NCI-H524 (cell line): Measurements from ENCODE around the gene USF2.
A peak's percentile ranks its signal among the peaks of the same experiment; 100 is the strongest.

Source experiments
- DNase-seq, 2 experiments: peaks; one replicate each; lab custom pipeline; 2025; lab: John Stamatoyannopoulos, UW

USF2 gene

GRCh38 chr19:35265126-35265899, 3.4 kb upstream of the USF2 start:
- no peak for DNase-seq

- DNase-seq = no peak
These were observed 2.8 kb upstream of the USF2 start for GRCh38 chr19:35265900-35266519.

DNA sequence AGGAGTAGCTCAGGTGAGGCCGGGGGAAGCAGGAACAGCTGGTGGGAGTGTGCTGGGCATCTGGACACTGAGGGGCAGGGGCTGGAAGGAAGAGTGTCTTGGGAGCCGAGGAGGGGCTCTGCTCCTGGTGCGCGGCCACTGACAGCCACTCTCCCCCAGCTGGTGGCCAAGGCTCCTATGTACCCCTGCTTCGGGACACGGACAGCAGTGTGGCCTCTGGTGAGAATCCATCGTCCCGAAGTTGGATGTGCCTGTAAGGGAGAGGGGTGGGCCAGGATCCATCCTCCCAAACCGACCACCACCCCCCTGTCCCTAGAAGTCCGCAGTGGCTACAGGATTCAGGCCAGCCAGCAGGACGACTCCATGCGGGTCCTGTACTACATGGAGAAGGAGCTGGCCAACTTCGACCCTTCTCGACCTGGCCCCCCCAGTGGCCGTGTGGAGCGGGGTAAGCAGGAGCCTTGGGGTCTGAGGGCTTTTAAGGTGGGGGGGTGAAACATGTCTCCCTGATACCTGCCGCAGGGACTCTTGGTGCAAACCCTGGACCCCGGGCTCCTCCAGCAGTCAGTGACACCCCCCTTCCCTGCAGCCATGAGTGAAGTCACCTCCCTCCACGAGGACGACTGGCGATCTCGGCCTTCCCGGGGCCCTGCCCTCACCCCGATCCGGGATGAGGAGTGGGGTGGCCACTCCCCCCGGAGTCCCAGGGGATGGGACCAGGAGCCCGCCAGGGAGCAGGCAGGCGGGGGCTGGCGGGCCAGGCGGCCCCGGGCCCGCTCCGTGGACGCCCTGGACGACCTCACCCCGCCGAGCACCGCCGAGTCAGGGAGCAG, 2.0 kb upstream of the USF2 start:
- DNase-seq = peak in 1 of 2 experiments; percentile 28

DNA sequence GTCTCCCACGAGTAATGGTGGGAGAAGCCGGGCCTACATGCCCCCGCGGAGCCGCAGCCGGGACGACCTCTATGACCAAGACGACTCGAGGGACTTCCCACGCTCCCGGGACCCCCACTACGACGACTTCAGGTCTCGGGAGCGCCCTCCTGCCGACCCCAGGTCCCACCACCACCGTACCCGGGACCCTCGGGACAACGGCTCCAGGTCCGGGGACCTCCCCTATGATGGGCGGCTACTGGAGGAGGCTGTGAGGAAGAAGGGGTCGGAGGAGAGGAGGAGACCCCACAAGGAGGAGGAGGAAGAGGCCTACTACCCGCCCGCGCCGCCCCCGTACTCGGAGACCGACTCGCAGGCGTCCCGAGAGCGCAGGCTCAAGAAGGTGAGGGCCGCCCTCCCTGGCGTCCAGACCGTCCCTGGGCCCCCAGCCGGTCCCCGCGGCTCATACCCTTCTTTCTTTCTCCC, 1.4 kb upstream of the USF2 start:
- DNase-seq = peak in 1 of 2 experiments; percentile 42

- DNase-seq = peak in 1 of 2 experiments; percentile 73
These were observed 785 bp upstream of the USF2 start for GRCh38 chr19:35267818-35268535.

DNA sequence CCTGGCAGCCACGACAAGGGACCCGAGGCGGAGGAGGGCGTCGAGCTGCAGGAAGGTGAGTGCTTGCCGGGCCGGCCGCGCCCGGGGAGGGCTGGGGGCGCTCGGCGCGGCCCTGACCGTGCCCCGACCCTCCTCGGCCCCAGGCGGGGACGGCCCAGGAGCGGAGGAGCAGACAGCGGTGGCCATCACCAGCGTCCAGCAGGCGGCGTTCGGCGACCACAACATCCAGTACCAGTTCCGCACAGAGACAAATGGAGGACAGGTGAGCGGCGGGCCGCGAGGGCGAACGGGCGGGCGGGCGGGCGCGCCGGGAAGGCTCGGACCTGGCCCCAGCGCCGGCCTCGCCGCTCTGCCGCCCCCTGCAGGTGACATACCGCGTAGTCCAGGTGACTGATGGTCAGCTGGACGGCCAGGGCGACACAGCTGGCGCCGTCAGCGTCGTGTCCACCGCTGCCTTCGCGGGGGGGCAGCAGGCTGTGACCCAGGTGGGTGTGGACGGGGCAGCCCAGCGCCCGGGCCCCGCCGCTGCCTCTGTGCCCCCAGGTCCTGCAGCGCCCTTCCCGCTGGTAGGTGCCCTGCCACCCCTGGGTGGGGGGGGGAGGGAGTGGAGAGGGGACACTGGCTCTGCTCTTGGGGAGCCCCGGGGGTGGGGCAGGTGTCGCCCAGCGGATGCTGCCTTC, 816 bp downstream of the USF2 start:
- DNase-seq = peak; percentile 70 to 80

DNA sequence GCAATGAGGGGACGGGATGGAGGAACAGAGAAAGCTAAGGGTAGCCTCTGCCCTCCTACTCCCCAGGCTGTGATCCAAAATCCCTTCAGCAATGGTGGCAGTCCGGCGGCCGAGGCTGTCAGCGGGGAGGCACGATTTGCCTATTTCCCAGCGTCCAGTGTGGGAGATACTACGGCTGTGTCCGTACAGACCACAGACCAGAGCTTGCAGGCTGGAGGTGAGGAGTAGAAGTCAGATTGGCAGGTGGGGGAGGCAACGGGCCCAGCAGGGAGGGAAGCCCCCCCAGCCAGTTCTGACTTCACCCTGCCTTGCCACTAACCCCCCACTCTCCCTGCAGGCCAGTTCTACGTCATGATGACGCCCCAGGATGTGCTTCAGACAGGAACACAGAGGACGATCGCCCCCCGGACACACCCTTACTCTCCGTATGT, 1.6 kb downstream of the USF2 start:
- no peak for DNase-seq

GRCh38 chr19:35271546-35271945, 2.8 kb downstream of the USF2 start:
- no peak for DNase-seq

DNA sequence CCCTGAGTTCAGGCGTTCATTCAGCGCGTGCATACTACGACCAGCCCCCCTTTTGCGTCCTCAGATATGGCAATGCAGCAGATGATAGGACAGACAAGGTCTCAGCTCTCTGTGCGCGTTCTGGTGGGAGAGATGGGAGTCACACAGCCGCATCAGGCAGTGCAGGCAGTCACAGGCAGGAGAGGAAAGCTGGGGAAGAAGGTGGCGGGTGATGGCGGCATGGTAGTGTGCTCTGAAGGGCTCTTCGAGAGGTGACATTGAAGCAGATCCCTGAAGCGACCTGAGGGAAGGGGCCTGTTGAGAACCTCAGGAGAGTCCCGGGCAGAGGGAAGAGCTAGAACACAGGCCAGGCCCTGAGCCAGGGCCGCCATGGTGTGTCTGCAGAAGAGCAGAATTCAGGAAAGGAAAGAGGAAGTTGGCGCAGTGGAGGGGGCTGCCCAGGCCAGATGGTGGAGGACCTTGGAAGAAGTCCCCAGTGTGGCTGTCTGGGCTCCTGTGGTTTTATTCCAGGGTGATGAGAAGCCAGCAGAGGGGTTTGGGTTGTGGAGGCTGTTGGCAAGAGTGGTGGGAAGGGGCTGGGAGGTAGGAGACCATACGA, 3.5 kb downstream of the USF2 start:
- DNase-seq = no peak

DNA sequence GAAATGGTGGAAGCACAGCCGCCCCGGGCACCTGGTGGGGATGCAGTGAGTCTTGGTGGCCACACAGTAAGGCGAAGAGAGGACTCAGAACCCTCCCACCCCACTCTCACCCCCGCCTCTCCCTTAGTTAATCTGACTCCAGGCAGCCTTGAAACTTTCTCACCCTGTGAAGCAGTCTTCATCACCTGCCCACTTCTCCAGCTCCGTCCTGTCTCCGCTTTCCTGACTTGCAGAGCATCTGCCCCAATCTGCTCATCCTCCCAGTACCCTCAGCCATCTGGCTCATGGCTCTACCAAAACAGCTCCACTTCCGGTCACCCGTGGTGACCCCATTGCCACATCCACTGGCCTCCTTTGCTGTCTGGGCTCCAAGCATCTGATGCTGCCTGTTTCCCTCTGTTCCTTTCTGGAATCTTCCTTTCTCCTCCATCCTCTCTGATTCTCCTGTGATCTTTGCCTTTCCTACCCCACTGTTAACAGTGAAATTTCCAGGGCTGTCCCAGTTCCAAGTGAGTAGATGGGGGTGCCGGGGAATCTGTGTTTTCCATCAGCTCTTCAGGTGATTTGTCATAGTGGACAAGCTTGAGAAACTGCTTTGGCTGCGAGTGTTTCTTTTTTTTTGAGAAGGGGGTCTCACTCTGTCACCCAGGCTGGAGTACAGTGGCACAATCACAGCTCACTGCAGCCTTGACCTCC, 4.3 kb downstream of the USF2 start:
- DNase-seq = no peak

- DNase-seq = no peak
These were observed 5.0 kb downstream of the USF2 start for GRCh38 chr19:35273686-35274259.

DNA sequence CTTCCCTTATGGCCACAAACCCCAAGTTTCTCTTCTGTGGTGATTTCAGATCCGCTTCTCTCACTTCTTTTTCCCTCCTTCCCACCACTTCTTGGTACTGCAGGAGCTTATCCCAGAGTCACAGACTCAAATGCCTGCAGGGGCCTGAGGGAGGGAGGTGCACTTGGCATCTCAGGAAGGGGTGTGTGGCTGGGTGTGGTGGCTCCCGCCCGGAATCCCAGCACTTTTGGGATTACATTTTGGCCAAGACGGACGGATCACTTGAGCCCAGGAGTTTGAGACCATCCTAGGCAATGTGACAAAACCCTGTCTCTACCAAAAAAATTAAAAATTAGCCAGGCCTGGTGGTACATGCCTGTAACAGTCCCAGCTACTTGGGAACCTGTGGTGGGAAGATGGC, 5.6 kb downstream of the USF2 start:
- no peak for DNase-seq

DNA sequence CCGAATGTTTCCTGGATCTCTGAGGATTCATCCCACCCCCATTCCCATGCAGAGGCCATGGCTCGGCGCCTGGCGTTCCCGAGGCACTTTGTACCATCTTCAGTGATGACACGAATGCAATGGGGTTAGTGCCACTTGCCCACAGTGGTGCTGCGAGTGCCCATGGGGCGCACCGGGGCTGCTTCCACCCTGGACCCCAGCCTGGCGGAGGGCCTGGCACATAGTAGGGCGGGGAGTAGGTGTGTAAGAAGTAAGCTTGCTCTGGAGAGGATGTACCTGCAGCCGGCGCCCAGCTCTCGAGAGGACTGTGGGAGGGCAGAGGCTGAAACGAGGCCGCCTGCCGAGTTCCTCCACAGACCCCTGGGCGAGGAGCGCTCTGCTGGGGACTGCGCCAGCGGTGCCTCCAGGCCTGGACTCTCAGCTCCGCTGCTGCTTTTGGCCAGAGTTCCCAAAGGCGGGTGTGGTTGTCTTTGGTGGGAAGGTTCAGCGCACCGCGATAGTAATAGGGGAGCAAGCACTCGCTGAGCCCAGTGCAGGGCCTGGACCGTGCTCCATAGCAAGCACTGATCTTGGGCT, 8.0 kb downstream of the USF2 start:
- DNase-seq = no peak

DNA sequence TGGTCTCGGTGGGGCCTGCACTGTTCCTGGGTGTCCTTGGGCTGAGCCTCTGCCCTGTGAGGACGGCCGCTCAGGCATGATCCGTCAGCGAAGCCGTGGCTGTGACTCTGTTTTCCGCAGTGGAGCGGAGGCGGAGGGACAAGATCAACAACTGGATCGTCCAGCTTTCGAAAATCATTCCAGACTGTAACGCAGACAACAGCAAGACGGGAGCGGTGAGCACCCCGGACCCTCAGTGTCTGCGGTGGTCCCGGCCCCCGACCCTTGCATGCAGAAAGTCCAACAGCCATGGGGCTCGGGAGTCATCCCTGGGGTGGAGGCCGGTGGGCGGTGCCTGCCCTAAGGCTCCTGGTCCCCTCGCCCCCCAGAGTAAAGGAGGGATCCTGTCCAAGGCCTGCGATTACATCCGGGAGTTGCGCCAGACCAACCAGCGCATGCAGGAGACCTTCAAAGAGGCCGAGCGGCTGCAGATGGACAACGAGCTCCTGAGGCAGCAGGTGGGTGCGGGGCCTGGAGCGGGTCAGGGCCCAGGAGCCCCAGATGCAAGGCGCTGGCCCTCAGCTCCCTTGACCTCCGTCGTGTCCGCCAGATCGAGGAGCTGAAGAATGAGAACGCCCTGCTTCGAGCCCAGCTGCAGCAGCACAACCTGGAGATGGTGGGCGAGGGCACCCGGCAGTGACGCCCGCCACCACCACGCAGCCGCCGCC, 10.0 kb downstream of the USF2 start:
- DNase-seq = no peak

DNA sequence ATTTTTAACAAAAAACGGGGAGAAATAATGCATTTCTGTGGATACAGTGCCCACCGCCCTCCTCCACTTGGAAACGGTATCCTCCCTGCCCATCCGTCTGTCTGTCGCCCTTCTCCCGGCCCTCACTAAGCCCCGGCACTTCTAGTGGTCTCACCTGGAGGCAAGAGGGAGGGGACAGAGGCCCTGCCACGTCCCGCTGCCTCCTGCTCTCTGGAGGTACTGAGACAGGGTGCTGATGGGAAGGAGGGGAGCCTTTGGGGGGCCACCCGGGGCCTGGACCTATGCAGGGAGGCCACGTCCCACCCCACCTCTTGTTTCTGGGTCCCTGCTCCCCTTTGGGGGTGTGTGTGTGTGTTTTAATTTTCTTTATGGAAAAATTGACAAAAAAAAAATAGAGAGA, 10.6 kb downstream of the USF2 start:
- DNase-seq = no peak

DNA sequence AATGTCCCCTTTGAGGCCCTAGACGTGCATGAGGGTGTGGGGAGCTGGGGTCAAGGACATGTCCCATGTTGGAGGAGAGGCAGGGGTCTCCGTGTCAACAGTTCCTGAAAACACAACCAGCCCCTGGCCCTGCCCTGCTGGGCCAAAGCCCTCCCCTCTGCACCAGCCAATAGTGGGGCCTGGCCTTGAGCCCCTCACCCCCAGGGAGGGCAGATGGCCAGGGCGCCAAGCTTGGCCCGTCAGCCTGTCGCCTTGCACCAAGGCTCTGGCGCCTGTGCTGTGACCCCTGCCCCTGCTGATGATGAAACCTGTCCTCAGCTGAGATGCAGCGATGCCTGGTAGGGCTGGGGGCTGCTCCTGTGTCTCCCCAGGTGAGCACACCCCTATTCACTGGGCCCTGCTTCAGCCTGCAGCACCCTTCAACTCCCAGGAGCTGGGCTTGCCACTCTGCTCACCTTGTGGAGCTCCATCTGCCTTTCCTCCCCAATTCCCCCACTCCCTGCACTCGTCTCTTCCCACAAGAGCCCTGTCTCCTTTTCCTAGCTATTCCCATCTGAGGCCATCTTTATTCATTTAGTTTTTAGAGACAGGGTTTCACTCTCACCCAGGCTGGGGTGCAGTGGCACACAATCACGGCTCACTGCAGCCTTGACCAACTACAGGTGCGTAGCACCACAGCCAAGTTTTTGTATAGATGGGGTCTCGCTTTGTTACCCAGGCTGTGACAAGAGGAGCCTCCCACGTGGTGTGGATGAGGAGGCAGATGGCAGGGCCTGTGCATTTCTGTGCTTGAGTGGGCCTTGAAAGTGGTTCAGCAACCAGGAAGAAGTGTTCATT, 11.4 kb downstream of the USF2 start:
- peak in 1 of 2 experiments; percentile 49 for DNase-seq

GRCh38 chr19:35281303-35281702, 12.5 kb downstream of the USF2 start:
- DNase-seq = no peak
